Hematopoietic multipotent progenitor cell treated with erythropoietin and hydrocortisone succinate and interleukin-3 and kit ligand, for 15 days (in vitro differentiated cells): ENCODE results near the gene KCND3.
"Not testable (repeated sequence)": the region's sequence is repeated elsewhere in the genome, so short reads cannot be mapped to it uniquely, and the experiment has no call there.

Experiments used
- DNase-seq: peaks from one replicate; pipeline ENCODE4 v3.0.0-alpha.2; 2015; ENCODE audit warnings: low spot score

Gene KCND3

GRCh38 chr1:111775966-111776365 lies 213.5 kb downstream of the KCND3 start:
- no peak for DNase-seq

- no peak for DNase-seq
Observed at GRCh38 chr1:111770916-111771315, 218.6 kb downstream of the KCND3 start.

GRCh38 chr1:111769517-111770146 lies 219.8 kb downstream of the KCND3 start:
- peak; percentile 77 for DNase-seq

GRCh38 chr1:111768625-111769024 lies 220.8 kb downstream of the KCND3 start:
- no peak for DNase-seq

GRCh38 chr1:111768023-111768422 lies 221.4 kb downstream of the KCND3 start:
- no peak for DNase-seq

GRCh38 chr1:111762332-111762731 lies 227.1 kb downstream of the KCND3 start:
- DNase-seq: no peak

- DNase-seq: no peak
Observed at GRCh38 chr1:111761717-111762116, 227.8 kb downstream of the KCND3 start.

- DNase-seq: no peak
Observed at GRCh38 chr1:111758373-111758772, 231.1 kb downstream of the KCND3 start.

- DNase-seq: no peak
Observed at GRCh38 chr1:111756124-111756513, 233.3 kb downstream of the KCND3 start.

- peak; percentile 92 for DNase-seq
Observed at GRCh38 chr1:111755331-111756123, 233.9 kb downstream of the KCND3 start, which contains the start of gene DDX20. TSS of gene DDX20 (plus strand) at chr1:111755901. CDS start at chr1:111755925, 24 bp downstream.

GRCh38 chr1:111754984-111755330 lies 234.5 kb downstream of the KCND3 start:
- no peak for DNase-seq

- no peak for DNase-seq
Observed at GRCh38 chr1:111751906-111752575, 237.4 kb downstream of the KCND3 start.

- DNase-seq: no peak
Observed at GRCh38 chr1:111750856-111751255, 238.6 kb downstream of the KCND3 start.

GRCh38 chr1:111749628-111750027 lies 239.8 kb downstream of the KCND3 start:
- DNase-seq: no peak

- DNase-seq: no peak
Observed at GRCh38 chr1:111747947-111748346, 241.5 kb downstream of the KCND3 start.

- DNase-seq: peak; percentile 84
Observed at GRCh38 chr1:111747282-111747734, 242.2 kb downstream of the KCND3 start.

GRCh38 chr1:111746614-111746999 lies 242.9 kb downstream of the KCND3 start:
- DNase-seq: no peak

GRCh38 chr1:111745675-111746613 lies 243.5 kb downstream of the KCND3 start:
- peak; percentile 41 for DNase-seq

- no peak for DNase-seq
Observed at GRCh38 chr1:111743679-111744101, 245.8 kb downstream of the KCND3 start.

GRCh38 chr1:111742938-111743549 lies 246.4 kb downstream of the KCND3 start:
- no peak for DNase-seq

GRCh38 chr1:111742292-111742691 lies 247.2 kb downstream of the KCND3 start:
- DNase-seq: not testable (repeated sequence)
